Peyer's patch (tissue), 4 donors: Measurements from ENCODE around the gene LYL1.

Source experiments
- CTCF ChIP-seq, 6 experiments: fragments of 450-650 bp in 4 of 6; fragments of 200-600 bp in 2 of 6; sonication (generic) in 1 of 6; IDR thresholded peaks; one replicate each; pipeline ENCODE4 v1.5.1; 2017 to 2019; ENCODE audit warnings: antibody characterized with exemption in 6 of 6, mild to moderate bottlenecking in 3 of 6, moderate library complexity in 1 of 6
- POLR2A ChIP-seq, 2 donors: fragments of 450-650 bp; IDR thresholded peaks; one replicate each; pipeline ENCODE4 v1.5.1; 2017; ENCODE audit warnings: antibody characterized with exemption in 2 of 2, mild to moderate bottlenecking in 2 of 2, moderate library complexity in 2 of 2

GRCh38 chr19:13097463-13098258 is 5.0 kb downstream of the LYL1 start:
- no peak for TF ChIP-seq CTCF (IDR thresholded peaks at IDR 0.05)
- TF ChIP-seq POLR2A (IDR thresholded peaks at IDR 0.05): no peak
